Heart left ventricle (tissue), 16 donors: ENCODE results near the gene STK32C. TPM values are rescaled to one million over a fixed set of nuclear protein-coding genes. Genes with fewer than 3 reads are reported as not detected.

Experiments
- ATAC-seq, 4 donors: fragments of 200-7000 bp; cut with Tn5 transposase; one replicate each; pipeline ENCODE4 v1.9.1; 2020 to 2022; ENCODE audit warnings: moderate library complexity in 4 of 4, mild to moderate bottlenecking in 3 of 4, moderate number of reproducible peaks in 1 of 4
- DNase-seq, 5 donors: peaks; one replicate each; pipeline ENCODE4 v3.0.0-alpha.2; 2020
- H3K27ac ChIP-seq, 12 donors: fragments of 200-600 bp; sonication (generic) in 4 of 12; one replicate each; pipeline versions ENCODE4 v1.5.0 to v1.8.0; 2016 to 2022; ENCODE audit warnings: mild to moderate bottlenecking in 2 of 12
- H3K27me3 ChIP-seq, 9 donors: fragments of 200-600 bp; sonication (generic) in 2 of 9; one replicate each; pipeline versions ENCODE4 v1.5.1 to v1.8.0; 2016 to 2022; ENCODE audit warnings: mild to moderate bottlenecking in 3 of 9
- H3K36me3 ChIP-seq, 9 donors: fragments of 200-600 bp; sonication (generic) in 2 of 9; one replicate each; pipeline versions ENCODE4 v1.5.0 to v1.8.0; 2018 to 2022; ENCODE audit warnings: mild to moderate bottlenecking in 2 of 9
- H3K4me1 ChIP-seq, 12 donors: fragments of 200-600 bp; sonication (generic) in 4 of 12; one replicate each; pipeline versions ENCODE4 v1.5.0 to v1.8.0; 2016 to 2022; ENCODE audit warnings: mild to moderate bottlenecking in 3 of 12
- H3K4me3 ChIP-seq, 12 donors: fragments of 200-600 bp; sonication (generic) in 4 of 12; one replicate each; pipeline versions ENCODE4 v1.5.0 to v1.8.0; 2017 to 2022; ENCODE audit warnings: mild to moderate bottlenecking in 9 of 12, moderate library complexity in 4 of 12
- H3K9me3 ChIP-seq, 12 donors: fragments of 200-600 bp; sonication (generic) in 4 of 12; one replicate each; pipeline versions ENCODE4 v1.5.0 to v1.8.0; 2016 to 2022; ENCODE audit warnings: mild to moderate bottlenecking in 1 of 12
- CTCF ChIP-seq, 12 donors: fragments of 200-600 bp; sonication (generic) in 4 of 12; IDR thresholded peaks; one replicate each; pipeline versions ENCODE4 v1.5.0 to v1.8.0; 2018 to 2022; ENCODE audit warnings: antibody characterized with exemption in 12 of 12, mild to moderate bottlenecking in 5 of 12
- POLR2A ChIP-seq, 2 donors: fragments of 450-650 bp; IDR thresholded peaks; one replicate each; pipeline ENCODE4 v1.6.1; 2017; ENCODE audit warnings: antibody characterized with exemption in 2 of 2, mild to moderate bottlenecking in 2 of 2, moderate library complexity in 2 of 2
- WGBS, 4 donors: extraction: QIAGEN DNeasy Blood & Tissue Kit in 2 of 4; methylation state at CpG; one replicate each; pipeline versions ENCODE4 v1.1.5 to v1.1.7; 2013 to 2018; 5-methylcytosine and 5-hydroxymethylcytosine counted together
- intact Hi-C, 10 donors: fragments of 100-400 bp; cut with DNase I; formaldehyde crosslinking; loops; one replicate each; pipeline versions ENCODE4 v1.11.1 to v1.14.2; 2022
- polyA plus RNA-seq, 2 donors: library from polyadenylated mRNA; stranded (reverse); fragments of 200-250 nt; gene quantifications; one replicate each; pipeline ENCODE4 v1.2.3, GENCODE V29; 2013
- total RNA-seq, 9 donors: library from RNA; depleted of rRNA in 2 of 9; stranded (reverse); fragments of >200 nt in 2 of 9; fragmentation: NEBNext Ultra II Directional in 3 of 9; extraction: Animal tissue kit (Norgen Biotek cat#: 25700) in 3 of 9; gene quantifications; one replicate each; pipeline versions ENCODE4 v1.1.0 to v1.2.4, GENCODE V29; 2016 to 2023
- donor health status: ischemic (EF 13 %, LVEDD 7.1; RV severe dilation, severe dysfunction).
- donor health status: healthy with polysubstance abuse.
- donor health status: DM: no; HTN: yes; CAD: no.
- donor health status: DM: no; HTN: no; CAD: no.
- donor health status: ischemic (EF 25% LVEDD 6.9; RV normal size, moderate dysfunction).
- donor health status: ischemic (EF 25% LVEDD 5.7; RV mildly dilated, moderate dysfunction).
- donor health status: healthy.
- donor health status: DM: yes; HTN: yes; CAD: no.
- donor health status: ischemic (EF 35%, LVEDD 5.7; RV mildly dilated, moderate dysfunction).
- donor health status: nonischemic (EF 11% LVEDD 7.7; RV severe dilation, severe dysfunction).
- donor health status: DM: yes; HTN: yes; CAD: no.
- donor health status: PGD.
- donor health status: ischemic (EF 29% LVEDD 5.4; RV normal size, mild dysfunction).
- donor health status: nonischemic (EF 23%, LVEDD 6.1; RV moderate dilation, normal function).

STK32C gene
- total and polyA plus RNA-seq, 11 donors: 3.8 to 9.8 (median 6.2) TPM

GRCh38 chr10:132252412-132252811 is 55.3 kb downstream of the STK32C start:
- H3K27ac ChIP-seq: no peak overlapping the region
- ATAC-seq: no peak
- intact Hi-C loops: no loop called here
- no peaks in the 10 kb centered on the region for H3K36me3 ChIP-seq
- H3K9me3 ChIP-seq: no peaks in the 10 kb centered on the region
- no peaks in the 10 kb centered on the region for H3K27me3 ChIP-seq
- 93 to 95% (median 94%) methylated on average over 17 of the region's 17 CpGs for WGBS, 4 donors
- TF ChIP-seq POLR2A (IDR thresholded peaks at IDR 0.05) (no peak), CTCF (IDR thresholded peaks at IDR 0.05) (no peak)
- no peak overlapping the region for H3K4me3 ChIP-seq
- no peak for DNase-seq
- peaks cover 0 to 11% (median 0%) of the 10 kb centered on the region in 12 donors for H3K4me1 ChIP-seq

GRCh38 chr10:132251928-132252327 is 55.8 kb downstream of the STK32C start:
- no peaks in the 10 kb centered on the region for H3K36me3 ChIP-seq
- 90 to 97% (median 96%) methylated on average over 5 to 6 of the region's 6 CpGs for whole genome bisulfite sequencing, 4 donors
- intact Hi-C loops: no loop called here
- no peak for TF ChIP-seq CTCF (IDR thresholded peaks at IDR 0.05)
- no peak for TF ChIP-seq POLR2A (IDR thresholded peaks at IDR 0.05)
- H3K4me3 ChIP-seq: no peak overlapping the region
- peaks cover 0 to 11% (median 0%) of the 10 kb centered on the region in 12 donors for H3K4me1 ChIP-seq
- no peaks in the 10 kb centered on the region for H3K9me3 ChIP-seq
- H3K27ac ChIP-seq: no peak overlapping the region
- no peaks in the 10 kb centered on the region for H3K27me3 ChIP-seq
- no peak for DNase-seq
- no peak for ATAC-seq

- Histone ChIP-seq H3K36me3 (no peaks in the 10 kb centered on the region), H3K27me3 (no peaks in the 10 kb centered on the region), H3K9me3 (no peaks in the 10 kb centered on the region), H3K4me3 (no peak overlapping the region), H3K27ac (no peak overlapping the region), H3K4me1 (peaks cover 0 to 11% (median 0%) of the 10 kb centered on the region in 12 donors)
- ATAC-seq: no peak
- intact Hi-C loops: no loop called here
- TF ChIP-seq POLR2A (IDR thresholded peaks at IDR 0.05) (no peak), CTCF (IDR thresholded peaks at IDR 0.05) (no peak)
- DNase-seq: no peak
- WGBS, 4 donors: 88 to 90% (median 89%) methylated on average over 20 to 29 of the region's 30 CpGs
These were observed 57.0 kb downstream of the STK32C start for GRCh38 chr10:132250481-132251475.

- TF ChIP-seq POLR2A (IDR thresholded peaks at IDR 0.05) (no peak), CTCF (IDR thresholded peaks at IDR 0.05) (no peak)
- DNase-seq (no peak), ATAC-seq (no peak)
- no peak overlapping the region for H3K4me3 ChIP-seq
- no peak overlapping the region for H3K27ac ChIP-seq
- intact Hi-C loops: no loop called here
- WGBS, 4 donors: 59 to 74% (median 62%) methylated on average over 12 to 17 of the region's 17 CpGs
- H3K4me1 ChIP-seq: peaks cover 0 to 11% (median 0%) of the 10 kb centered on the region in 12 donors
- H3K36me3 ChIP-seq: no peaks in the 10 kb centered on the region
- H3K9me3 ChIP-seq: no peaks in the 10 kb centered on the region
- no peaks in the 10 kb centered on the region for H3K27me3 ChIP-seq
These were observed 57.9 kb downstream of the STK32C start for GRCh38 chr10:132249824-132250375.
